ENCODE data around the gene TMEM256. TPM values are rescaled to one million over a fixed set of nuclear protein-coding genes. Genes with fewer than 3 reads are reported as not detected.
"Not testable (repeated sequence)": the region's sequence is repeated elsewhere in the genome, so short reads cannot be mapped to it uniquely, and the experiment has no call there.

TMEM256 gene
- total and polyA plus RNA-seq, 2 donors (not counting 3 experiments of a cell fraction or from before 2014, with no cell fraction given) = 67.4 to 148 TPM

DNA sequence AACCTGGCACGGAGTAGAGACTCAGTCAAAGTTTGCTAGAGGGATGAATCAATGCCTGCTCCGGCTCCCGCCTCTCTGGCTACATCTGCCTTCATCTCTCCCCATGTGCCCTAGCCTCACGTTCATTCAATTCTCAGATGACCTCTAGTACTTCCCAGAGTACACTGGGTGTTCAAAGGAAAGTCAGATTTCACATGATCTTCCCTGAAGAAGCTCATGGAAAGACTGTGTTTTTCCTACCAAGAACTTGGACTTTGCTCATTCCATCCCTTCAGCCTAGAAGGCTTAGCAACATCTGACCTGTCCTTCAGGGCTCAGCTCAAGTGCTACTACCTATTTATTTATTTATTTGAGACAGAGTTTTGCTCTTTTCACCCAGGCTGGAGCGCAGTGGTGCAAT, 34.1 kb downstream of the TMEM256 start:
- no peaks in the 10 kb centered on the region for H3K9me1 ChIP-seq (replicated peaks; ENCODE audit: control insufficient read depth, extremely low read depth, insufficient read depth, low read length)
- H3K36me3 ChIP-seq (ENCODE audit: control insufficient read depth in 2 of 2, extremely low read depth in 1 of 2, insufficient read depth in 2 of 2, low read length in 2 of 2) = no peaks in the 10 kb centered on the region
- H3K79me2 ChIP-seq (ENCODE audit: control insufficient read depth, insufficient read depth, low read length) = no peaks in the 10 kb centered on the region
- H3K9me3 ChIP-seq (replicated peaks; ENCODE audit: control insufficient read depth, insufficient read depth, low read length) = no peaks in the 10 kb centered on the region
- no peaks in the 10 kb centered on the region for H4K20me1 ChIP-seq (replicated peaks; ENCODE audit: control insufficient read depth, extremely low read depth, insufficient read depth, low read length)
- TF ChIP-seq MYC (IDR thresholded peaks at IDR 0.05; ENCODE audit: low read depth, low read length) (no peak), POLR2AphosphoS5 (IDR thresholded peaks at IDR 0.05; ENCODE audit: insufficient read depth, low read depth, low read length) (no peak), FOS (IDR thresholded peaks at IDR 0.05; ENCODE audit: borderline replicate concordance, insufficient read depth, low read length) (no peak), CTCF (IDR thresholded peaks at IDR 0.05; ENCODE audit: extremely low read depth in 1 of 2, insufficient read depth in 1 of 2, low read depth in 1 of 2, low read length in 2 of 2) (no peak), MAX (IDR thresholded peaks at IDR 0.05; ENCODE audit: insufficient read depth, insufficient read length) (no peak), EZH2 (IDR thresholded peaks at IDR 0.05; ENCODE audit: borderline replicate concordance, low read depth, low read length, severe bottlenecking) (no peak), POLR2A (IDR thresholded peaks at IDR 0.05; ENCODE audit: low read depth, low read length) (no peak), JUN (IDR thresholded peaks at IDR 0.05; ENCODE audit: borderline replicate concordance, insufficient read depth, insufficient read length, low read depth) (no peak), GATA2 (IDR thresholded peaks at IDR 0.05; ENCODE audit: insufficient read depth, insufficient read length, low read depth, low read length) (no peak)
- intact Hi-C loops (cut with micrococcal nuclease) = no loop called here
- no peak for FAIRE-seq
- DNase-seq (ENCODE audit: low read depth, low spot score) = no peak
- ChIA-PET CTCF (interaction anchor here (1.3 to 4.6 kb wide), 4 partner anchors 9 to 67 kb away, joined by 4 to 19 read pairs (median 4); partner anchors contain the start of gene TMEM95), POLR2A (no interaction called here)
- H2AFZ ChIP-seq (ENCODE audit: low read depth, low read length) = no peak overlapping the region
- no peak overlapping the region for H3K4me2 ChIP-seq (ENCODE audit: insufficient read depth, low read length)
- H3K9ac ChIP-seq (replicated peaks; ENCODE audit: extremely low read depth, insufficient read depth, low read length) = no peak overlapping the region
- dilution Hi-C loops (cut with MboI; ENCODE audit: extremely low pct_ligation_motif_present, low sequenced_read_pairs) = no loop called here
- peaks cover 2 to 3% of the 10 kb centered on the region in 2 experiments for H3K27me3 ChIP-seq (ENCODE audit: control insufficient read depth in 2 of 2, insufficient read depth in 2 of 2, low read length in 2 of 2)
- no TSS peak for BruUV-seq (replicated peaks)
- no peak overlapping the region for H3K4me3 ChIP-seq (replicated peaks in 1 of 3; ENCODE audit: insufficient read depth in 1 of 3, low read depth in 1 of 3, low read length in 3 of 3)
- H3K4me1 ChIP-seq (ENCODE audit: control insufficient read depth, extremely low read depth, insufficient read depth, low read length) = no peaks in the 10 kb centered on the region
- no peak overlapping the region for H3K27ac ChIP-seq (ENCODE audit: insufficient read depth, low read depth, low read length)

DNA sequence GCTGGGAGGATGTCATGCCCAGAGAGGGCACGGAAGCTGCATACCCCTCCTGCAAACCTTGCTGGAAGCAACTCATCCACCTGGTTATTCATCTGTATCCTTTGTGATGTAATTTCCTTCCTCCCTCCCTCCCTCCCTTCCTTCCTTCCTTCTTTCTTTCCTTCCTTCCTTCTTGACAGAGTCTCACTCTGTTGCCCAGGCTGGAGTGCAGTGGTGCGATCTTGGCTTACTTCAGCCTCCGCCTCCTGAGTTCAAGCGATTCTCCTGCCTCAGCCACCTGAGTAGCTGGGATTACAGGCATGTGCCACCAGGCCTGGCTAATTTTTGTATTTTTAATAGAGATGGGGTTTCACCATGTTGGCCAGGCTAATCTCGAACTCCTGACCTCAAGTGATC, 35.3 kb downstream of the TMEM256 start:
- DNase-seq (ENCODE audit: low read depth, low spot score); H3K4me1 ChIP-seq (ENCODE audit: control insufficient read depth, extremely low read depth, insufficient read depth, low read length); H3K9me3 ChIP-seq (replicated peaks; ENCODE audit: control insufficient read depth, insufficient read depth, low read length); H3K4me3 ChIP-seq (replicated peaks in 1 of 3; ENCODE audit: insufficient read depth in 1 of 3, low read depth in 1 of 3, low read length in 3 of 3); H3K79me2 ChIP-seq (ENCODE audit: control insufficient read depth, insufficient read depth, low read length); H3K36me3 ChIP-seq (ENCODE audit: control insufficient read depth in 2 of 2, extremely low read depth in 1 of 2, insufficient read depth in 2 of 2, low read length in 2 of 2); H4K20me1 ChIP-seq (replicated peaks; ENCODE audit: control insufficient read depth, extremely low read depth, insufficient read depth, low read length); H3K9me1 ChIP-seq (replicated peaks; ENCODE audit: control insufficient read depth, extremely low read depth, insufficient read depth, low read length); FAIRE-seq; H2AFZ ChIP-seq (ENCODE audit: low read depth, low read length); BruUV-seq (replicated peaks); H3K27me3 ChIP-seq (ENCODE audit: control insufficient read depth in 2 of 2, insufficient read depth in 2 of 2, low read length in 2 of 2); H3K9ac ChIP-seq (replicated peaks; ENCODE audit: extremely low read depth, insufficient read depth, low read length); dilution Hi-C loops (cut with MboI; ENCODE audit: extremely low pct_ligation_motif_present, low sequenced_read_pairs); H3K27ac ChIP-seq (ENCODE audit: insufficient read depth, low read depth, low read length); intact Hi-C loops (cut with micrococcal nuclease); H3K4me2 ChIP-seq (ENCODE audit: insufficient read depth, low read length): not testable (repeated sequence)
- POLR2A ChIA-PET = interaction anchor here (0.6 kb wide), 1 partner anchor 10 kb away, joined by 4 read pairs; no protein-coding TSS in a partner anchor
- CTCF ChIA-PET = interaction anchor here (0.9 to 4.6 kb wide), 4 partner anchors 8 to 26 kb away, joined by 3 to 19 read pairs (median 4); partner anchors contain the start of genes PLSCR3 and TMEM95

All from endothelial cell of umbilical vein (primary cell).